Right cardiac atrium (tissue), 5 donors: ENCODE results near the gene DSTYK. TPM values are rescaled to one million over a fixed set of nuclear protein-coding genes. Genes with fewer than 3 reads are reported as not detected.

ENCODE experiments used
- ATAC-seq, 2 donors: fragments of 200-7000 bp; cut with Tn5 transposase; one replicate each; pipeline versions ENCODE4 v1.8.0 to v1.9.1; 2020; ENCODE audit warnings: moderate library complexity in 2 of 2, mild to moderate bottlenecking in 1 of 2
- DNase-seq, 3 donors: peaks; one replicate each; pipeline ENCODE4 v3.0.0-alpha.2; 2020
- H3K27ac ChIP-seq: one replicate; pipeline ENCODE4 v1.5.1; 2013; ENCODE audit warnings: mild to moderate bottlenecking, low read length, control low read depth, moderate library complexity
- H3K27me3 ChIP-seq: one replicate; pipeline ENCODE4 v1.6.1; 2013; ENCODE audit not compliant: control insufficient read depth, insufficient read depth
- H3K4me1 ChIP-seq: one replicate; pipeline ENCODE4 v1.6.1; 2013; ENCODE audit warnings: low read length; ENCODE audit not compliant: control insufficient read depth, insufficient read depth
- H3K4me3 ChIP-seq: one replicate; pipeline ENCODE4 v1.5.1; 2013; ENCODE audit warnings: low read length, control low read depth
- H3K9me3 ChIP-seq: one replicate; pipeline ENCODE4 v1.6.1; 2013; ENCODE audit warnings: low read length; ENCODE audit not compliant: control insufficient read depth
- WGBS: extraction: QIAGEN DNeasy Blood & Tissue Kit; methylation state at CpG from one replicate; pipeline ENCODE4 v1.1.7; 2013; 5-methylcytosine and 5-hydroxymethylcytosine counted together
- intact Hi-C, 4 donors: fragments of 100-400 bp; cut with DNase I; formaldehyde crosslinking; loops; one replicate each; pipeline versions ENCODE4 v1.11.0 to v1.14.0; 2022 to 2023
- polyA plus RNA-seq: library from polyadenylated mRNA; stranded (reverse); fragments of 200-250 nt; gene quantifications from one replicate; pipeline ENCODE4 v1.2.3, GENCODE V29; 2013
- total RNA-seq, 4 donors: library from RNA; stranded (reverse); fragmentation: NEBNext Ultra II Directional; extraction: Animal tissue kit (Norgen Biotek cat#: 25700); gene quantifications; one replicate each; pipeline ENCODE4 v1.2.1, GENCODE V29; 2021
- donor health status: healthy with polysubstance abuse.
- donor health status: DM: no; HTN: yes; CAD: no.
- donor health status: DM: no; HTN: no; CAD: no.
- donor health status: DM: no; HTN: yes; CAD: no; lungs with severe emphysema.
- donor health status: DM: yes; HTN: yes; CAD: no.

The DSTYK gene
- total and polyA plus RNA-seq, 5 donors = 4.9 to 10.1 (median 8.5) TPM

DNA sequence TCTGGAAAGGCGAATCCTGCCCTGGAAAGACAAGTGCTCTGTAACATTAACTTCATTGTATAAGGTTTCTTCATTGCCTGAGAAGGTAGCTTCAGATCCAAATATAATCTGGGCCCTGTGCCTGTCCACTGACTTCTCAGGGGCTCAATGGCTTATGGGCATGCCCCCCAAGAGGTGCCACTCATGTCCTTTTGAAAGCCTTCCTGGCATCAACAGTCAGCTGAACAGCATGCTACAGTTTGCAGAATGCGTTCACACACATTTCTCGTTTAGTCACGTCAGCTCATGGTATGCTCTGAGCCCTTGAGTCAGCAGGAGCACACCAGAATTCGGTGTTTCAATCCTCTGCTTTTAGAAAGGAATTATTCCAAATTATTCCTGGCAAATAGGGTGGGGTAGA, 40.1 kb upstream of the DSTYK start:
- Histone ChIP-seq H3K27me3 (no peaks in the 10 kb centered on the region), H3K9me3 (no peaks in the 10 kb centered on the region), H3K4me1 (peaks cover 21% of the 10 kb centered on the region), H3K4me3 (no peak overlapping the region), H3K27ac (no peak overlapping the region)
- 76% methylated on average over 5 of the region's 5 CpGs for WGBS
- DNase-seq (no peak), ATAC-seq (no peak)
- intact Hi-C loops = loop anchor here in 3 of 4 donors (10.0 kb wide), 4 partner anchors 67 to 267 kb away; no protein-coding TSS in a partner anchor

DNA sequence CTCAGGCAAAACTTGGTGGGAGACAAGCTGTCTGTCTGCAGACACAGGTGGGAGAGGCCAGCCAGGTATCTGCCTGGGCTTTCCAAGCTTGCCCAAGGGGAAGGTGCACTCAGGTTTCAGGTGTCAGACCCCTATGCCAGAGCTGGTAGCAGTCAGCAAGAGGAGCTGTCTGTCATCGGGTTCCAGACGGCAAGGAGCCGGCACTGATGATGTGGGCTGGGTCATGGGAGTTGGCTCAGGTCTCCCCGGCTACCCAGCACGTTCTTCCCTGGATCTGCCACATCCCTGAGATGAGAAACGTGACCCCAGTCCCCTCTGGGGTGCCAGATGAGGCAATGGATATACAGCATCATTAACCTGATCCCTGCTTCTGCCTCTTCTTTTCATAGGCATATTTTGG, 39.2 kb upstream of the DSTYK start:
- DNase-seq (no peak), ATAC-seq (no peak)
- no peaks in the 10 kb centered on the region for H3K27me3 ChIP-seq
- H3K9me3 ChIP-seq = no peaks in the 10 kb centered on the region
- intact Hi-C loops = loop anchor here in 3 of 4 donors (10.0 kb wide), 4 partner anchors 66 to 266 kb away; no protein-coding TSS in a partner anchor
- 59% methylated on average over 6 of the region's 6 CpGs for WGBS
- H3K4me1 ChIP-seq = peaks cover 21% of the 10 kb centered on the region
- no peak overlapping the region for H3K4me3 ChIP-seq
- no peak overlapping the region for H3K27ac ChIP-seq

DNA sequence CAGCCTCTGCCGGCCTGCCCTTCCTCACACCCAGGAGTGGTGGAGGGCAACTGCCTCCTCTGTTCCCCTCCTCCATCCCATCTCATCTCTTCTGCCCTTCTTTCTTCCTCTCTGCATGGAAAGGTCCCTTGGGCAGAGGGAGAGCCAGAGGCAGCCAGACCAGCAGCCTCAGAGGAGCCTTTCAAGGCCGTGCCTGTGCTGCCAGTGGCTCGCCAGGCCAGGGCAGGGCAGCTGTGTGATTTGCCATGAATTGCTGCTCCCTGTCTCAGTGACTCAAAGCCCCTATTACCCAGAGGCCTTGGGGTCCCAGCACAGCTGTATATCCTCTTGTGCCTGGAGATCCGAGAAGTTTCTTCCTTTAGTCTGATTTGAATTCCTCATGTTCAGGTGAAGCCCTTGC, 38.1 kb upstream of the DSTYK start:
- Histone ChIP-seq H3K27ac (no peak overlapping the region), H3K9me3 (no peaks in the 10 kb centered on the region), H3K4me3 (no peak overlapping the region), H3K4me1 (peaks cover 21% of the 10 kb centered on the region), H3K27me3 (no peaks in the 10 kb centered on the region)
- DNase-seq = no peak
- 63% methylated on average over 4 of the region's 4 CpGs for WGBS
- intact Hi-C loops = loop anchor here in 3 of 4 donors (10.0 kb wide), 4 partner anchors 65 to 265 kb away; no protein-coding TSS in a partner anchor
- peak in 1 of 2 donors; percentile 2 for ATAC-seq

DNA sequence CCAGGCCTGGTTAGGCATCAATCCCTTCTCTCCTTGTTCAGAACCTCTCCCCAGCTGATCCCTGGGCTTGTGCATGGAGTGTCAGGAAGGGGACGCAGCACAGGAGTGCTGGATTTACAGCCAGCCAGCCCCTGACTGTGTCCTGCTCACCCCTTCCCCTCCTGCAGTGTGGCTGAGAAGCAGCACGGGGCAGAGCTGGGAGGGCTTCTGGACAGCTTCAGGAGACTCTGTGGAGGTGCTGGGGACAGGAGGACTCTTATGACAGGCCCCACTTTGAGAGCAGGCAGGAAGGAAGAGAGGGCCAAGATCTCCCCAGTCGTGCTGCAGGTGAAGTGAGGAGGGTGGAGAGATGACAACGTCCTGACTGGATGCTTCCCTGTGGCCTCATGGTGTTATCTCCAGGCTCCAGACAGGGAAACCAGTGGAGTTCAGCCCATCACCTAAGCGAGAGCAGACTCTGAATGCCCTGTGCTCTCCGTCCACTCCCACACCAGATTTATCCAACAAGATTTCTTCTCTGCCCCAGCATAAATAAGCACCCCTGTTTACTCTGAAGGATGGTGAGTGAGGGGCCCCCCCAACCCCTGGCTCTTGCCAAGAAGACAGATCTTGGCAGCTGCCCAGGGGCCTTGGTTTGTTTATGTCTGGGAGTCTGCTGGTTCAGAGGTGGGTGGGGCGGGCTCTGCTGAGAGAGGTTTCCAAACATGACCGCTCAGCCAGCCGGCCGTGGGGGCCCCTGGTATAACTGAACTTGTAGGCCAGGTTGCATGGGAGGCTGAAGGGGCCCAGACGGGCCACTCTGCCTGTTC, 37.5 kb upstream of the DSTYK start:
- H3K4me1 ChIP-seq = peaks cover 21% of the 10 kb centered on the region
- WGBS = 25% methylated on average over 11 of the region's 11 CpGs
- no peaks in the 10 kb centered on the region for H3K9me3 ChIP-seq
- DNase-seq (peak; percentile 68 to 89 (median 84)), ATAC-seq (peak; percentile 49 to 54)
- intact Hi-C loops = no loop called here
- H3K4me3 ChIP-seq = no peak overlapping the region
- no peaks in the 10 kb centered on the region for H3K27me3 ChIP-seq
- no peak overlapping the region for H3K27ac ChIP-seq

DNA sequence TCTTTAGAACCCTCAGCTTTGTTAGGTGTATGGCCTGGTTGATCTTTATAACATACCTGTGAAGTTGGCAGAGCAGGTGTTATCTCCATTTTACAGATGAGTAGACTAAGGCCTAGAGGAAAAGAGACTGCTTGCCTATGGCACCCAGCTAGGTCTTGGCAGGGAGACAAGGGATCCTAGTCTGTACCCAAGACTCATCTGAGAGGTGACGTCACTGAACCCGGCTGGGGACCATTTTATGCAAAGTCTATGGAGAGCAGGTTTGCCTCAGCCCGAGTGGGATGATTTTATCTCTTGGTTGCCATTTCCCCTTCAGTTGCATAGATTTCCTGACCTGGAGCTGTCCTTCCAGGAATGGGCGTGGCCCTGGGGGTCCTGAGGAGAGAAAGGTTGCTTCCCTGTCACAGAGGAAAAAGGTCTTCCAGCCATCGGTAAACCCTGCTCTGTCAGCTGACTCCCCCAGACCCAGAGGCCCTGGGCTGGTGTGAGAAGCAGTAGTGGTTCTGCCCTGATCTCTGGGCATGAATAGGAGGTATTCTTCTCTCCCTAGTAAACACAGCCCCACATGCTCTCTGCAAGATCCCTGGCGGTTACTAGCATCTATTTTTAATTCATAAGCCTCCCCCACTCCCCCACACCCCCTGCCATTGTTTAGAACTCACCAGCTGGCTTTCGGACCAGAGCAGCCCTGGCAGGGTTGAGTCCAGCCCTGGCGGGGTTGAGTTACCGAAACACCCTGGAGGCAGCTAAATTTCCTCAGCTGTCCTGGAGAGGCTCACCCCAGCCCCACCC, 35.8 kb upstream of the DSTYK start:
- intact Hi-C loops = no loop called here
- Histone ChIP-seq H3K4me3 (no peak overlapping the region), H3K4me1 (peaks cover 21% of the 10 kb centered on the region), H3K9me3 (no peaks in the 10 kb centered on the region), H3K27me3 (no peaks in the 10 kb centered on the region), H3K27ac (peak overlapping the region; percentile 70)
- ATAC-seq (peak; percentile 43 to 61), DNase-seq (peak in 1 of 3 donors; percentile 72)
- 26% methylated on average over 9 of the region's 9 CpGs for WGBS

DNA sequence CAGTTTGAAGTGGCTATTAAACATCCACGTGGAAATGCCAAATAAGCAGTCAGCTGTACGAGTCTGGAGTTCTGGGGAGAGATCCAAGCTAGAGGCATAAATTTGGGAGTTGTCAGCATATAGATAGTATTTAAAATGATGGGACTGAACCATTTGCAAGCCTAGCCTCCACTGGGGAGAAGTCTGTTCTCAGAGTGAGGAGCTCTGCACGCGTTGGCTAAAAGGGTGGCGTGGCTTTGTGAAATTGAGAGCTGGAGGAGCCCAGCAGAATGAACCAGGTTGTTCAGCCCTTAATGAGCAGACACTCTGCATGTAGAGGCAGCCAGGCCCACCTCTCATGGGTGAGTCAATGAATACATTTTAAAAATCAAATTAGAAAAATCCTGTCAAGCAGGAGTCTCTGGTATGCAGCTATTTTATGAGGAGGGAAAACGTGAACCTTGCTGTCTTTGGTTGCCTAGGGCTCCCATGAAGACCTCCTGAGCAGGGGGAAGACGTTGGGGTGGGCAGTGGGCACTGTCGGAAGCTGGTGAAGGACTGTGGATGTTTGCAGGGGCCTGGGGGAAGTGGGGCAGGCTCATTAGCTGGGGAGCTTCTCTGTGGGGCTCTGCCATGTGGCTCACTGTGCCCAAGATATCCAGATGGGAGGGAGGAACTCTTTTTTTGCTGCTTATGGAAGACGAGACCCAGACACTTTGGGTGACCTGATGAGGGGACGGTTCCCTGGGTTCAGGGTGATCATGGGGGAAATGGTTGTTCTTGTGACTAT, 35.0 kb upstream of the DSTYK start:
- Histone ChIP-seq H3K9me3 (no peaks in the 10 kb centered on the region), H3K4me3 (no peak overlapping the region), H3K27ac (no peak overlapping the region), H3K27me3 (no peaks in the 10 kb centered on the region), H3K4me1 (peaks cover 21% of the 10 kb centered on the region)
- 81% methylated on average over 10 of the region's 10 CpGs for WGBS
- intact Hi-C loops = no loop called here
- DNase-seq (no peak), ATAC-seq (no peak)

DNA sequence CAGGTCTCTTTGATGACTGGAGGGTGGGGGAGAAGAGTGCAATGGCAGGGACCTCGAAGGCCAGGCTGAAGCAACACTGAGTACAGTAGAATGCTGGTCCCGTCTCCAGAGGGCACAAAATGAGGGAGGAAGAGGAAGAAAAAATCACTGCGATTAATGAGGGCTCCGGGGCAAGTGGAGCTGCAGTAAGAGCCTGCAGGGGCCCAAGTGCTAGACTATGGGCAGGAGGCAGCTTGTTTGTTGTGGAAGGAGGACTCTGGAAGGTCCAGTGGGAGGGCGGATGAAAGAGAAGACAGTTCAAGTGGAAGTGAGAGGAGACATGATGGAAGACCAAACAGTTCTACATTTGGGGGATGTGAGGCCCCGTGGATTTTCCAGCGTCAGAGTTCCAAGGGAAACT, 33.6 kb upstream of the DSTYK start:
- Histone ChIP-seq H3K27me3 (no peaks in the 10 kb centered on the region), H3K9me3 (no peaks in the 10 kb centered on the region), H3K4me1 (peaks cover 22% of the 10 kb centered on the region), H3K4me3 (no peak overlapping the region), H3K27ac (no peak overlapping the region)
- WGBS = 92% methylated on average over 7 of the region's 7 CpGs
- intact Hi-C loops = no loop called here
- DNase-seq (no peak), ATAC-seq (no peak)

DNA sequence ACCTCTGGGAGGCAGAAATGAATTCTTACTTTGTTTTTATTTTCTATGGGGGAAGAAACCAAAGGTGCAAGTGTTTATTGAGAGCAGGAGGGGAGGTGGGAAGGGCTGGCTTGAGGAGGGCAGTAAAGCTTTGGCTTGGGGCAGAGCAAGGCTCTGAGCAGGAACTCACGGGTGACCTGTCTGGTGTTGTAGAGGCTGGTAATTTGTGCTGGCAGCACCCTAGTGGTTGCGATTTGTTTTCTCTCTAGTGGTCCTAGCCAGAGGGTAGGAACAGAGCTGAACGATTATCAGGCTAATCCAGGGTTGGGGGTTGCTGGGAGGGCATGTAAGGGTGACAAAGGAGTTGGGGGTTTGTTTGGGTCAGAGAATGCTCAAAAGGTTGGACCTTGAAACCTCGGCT, 32.9 kb upstream of the DSTYK start:
- no peak for DNase-seq
- ATAC-seq = no peak
- Histone ChIP-seq H3K27ac (no peak overlapping the region), H3K4me3 (no peak overlapping the region), H3K27me3 (no peaks in the 10 kb centered on the region), H3K9me3 (no peaks in the 10 kb centered on the region), H3K4me1 (peaks cover 15% of the 10 kb centered on the region)
- 82% methylated on average over 4 of the region's 4 CpGs for WGBS
- intact Hi-C loops = no loop called here

DNA sequence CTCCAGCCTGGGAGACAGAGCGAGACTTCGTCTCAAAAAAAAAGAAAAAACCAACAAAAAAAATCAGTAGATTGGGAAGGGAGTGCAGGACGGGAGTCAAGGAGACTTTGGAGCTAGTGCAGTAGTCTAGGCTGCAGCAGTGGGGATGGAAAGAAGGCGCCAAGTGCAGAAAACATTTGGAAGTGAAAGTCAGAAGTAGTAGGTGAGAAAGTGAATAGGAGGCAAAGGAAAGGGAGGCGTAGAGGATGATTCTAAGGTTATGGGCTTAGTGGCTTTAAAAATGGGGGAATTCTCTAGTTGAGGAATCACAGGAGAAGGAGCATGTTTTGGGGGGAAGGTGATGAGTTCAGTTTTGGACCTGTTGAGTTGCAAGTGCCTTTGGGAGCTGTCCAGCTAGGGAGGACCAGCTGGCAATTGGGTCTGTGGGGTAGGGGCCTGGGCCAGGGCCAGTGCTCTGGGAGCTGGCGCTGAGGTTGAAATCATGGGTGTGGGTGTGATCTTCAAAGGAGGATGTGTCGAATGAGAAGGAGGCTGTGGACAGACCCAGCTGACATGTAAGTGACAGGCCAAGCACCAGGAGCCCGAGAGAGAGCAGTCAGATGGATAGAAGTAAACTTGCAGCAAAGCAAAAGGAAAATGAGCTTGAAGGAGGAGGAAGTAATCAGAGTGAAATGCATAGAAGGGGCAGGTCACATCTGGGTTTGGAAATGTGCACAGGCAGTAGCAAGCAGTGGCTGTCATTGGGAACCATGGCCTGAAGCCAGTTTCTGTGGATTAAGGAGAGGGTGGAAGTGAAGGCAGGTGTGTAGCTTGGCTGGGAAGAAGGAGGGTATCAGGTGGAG, 32.1 kb upstream of the DSTYK start:
- intact Hi-C loops = no loop called here
- H3K4me1 ChIP-seq = peaks cover 14% of the 10 kb centered on the region
- WGBS = 87% methylated on average over 8 of the region's 8 CpGs
- no peaks in the 10 kb centered on the region for H3K9me3 ChIP-seq
- no peak overlapping the region for H3K4me3 ChIP-seq
- DNase-seq = no peak
- ATAC-seq = no peak
- H3K27ac ChIP-seq = no peak overlapping the region
- no peaks in the 10 kb centered on the region for H3K27me3 ChIP-seq

DNA sequence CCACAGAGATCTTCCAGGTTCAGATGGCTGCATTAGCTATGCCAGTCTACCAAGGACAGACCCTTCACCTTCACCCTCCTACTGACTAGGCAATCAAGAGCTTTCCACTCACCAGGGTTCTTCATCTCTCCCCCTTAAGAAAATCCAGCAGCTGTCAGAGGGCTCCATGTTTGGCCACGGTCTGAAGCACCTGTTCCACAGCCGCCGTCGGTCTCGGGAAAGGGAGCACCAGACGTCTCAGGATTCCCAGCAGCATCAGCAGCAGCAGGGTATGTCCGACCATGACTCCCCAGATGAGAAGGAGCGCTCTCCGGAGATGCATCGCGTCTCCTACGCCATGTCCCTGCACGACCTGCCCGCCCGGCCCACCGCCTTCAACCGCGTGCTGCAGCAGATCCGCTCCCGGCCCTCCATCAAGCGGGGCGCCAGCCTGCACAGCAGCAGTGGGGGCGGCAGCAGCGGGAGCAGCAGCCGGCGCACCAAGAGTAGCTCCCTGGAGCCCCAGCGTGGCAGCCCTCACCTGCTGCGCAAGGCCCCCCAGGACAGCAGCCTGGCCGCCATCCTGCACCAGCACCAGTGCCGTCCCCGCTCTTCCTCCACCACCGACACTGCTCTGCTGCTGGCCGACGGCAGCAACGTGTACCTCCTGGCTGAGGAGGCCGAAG, 30.0 kb upstream of the DSTYK start:
- Histone ChIP-seq H3K4me1 (peaks cover 11% of the 10 kb centered on the region), H3K4me3 (no peak overlapping the region), H3K9me3 (no peaks in the 10 kb centered on the region), H3K27ac (no peak overlapping the region), H3K27me3 (no peaks in the 10 kb centered on the region)
- intact Hi-C loops = no loop called here
- no peak for DNase-seq
- ATAC-seq = no peak
- 96% methylated on average over 36 of the region's 36 CpGs for WGBS
